K562 (cell line): ENCODE results near the gene IGSF8.

Experiments
- EZH2 ChIP-seq: IDR thresholded peaks from 2 replicates; pipeline ENCODE4 v1.6.1; 2012; ENCODE audit warnings: low read depth, mild to moderate bottlenecking, inconsistent platforms, low read length, borderline replicate concordance
- HDAC2 ChIP-seq: fragments of 450-650 bp; IDR thresholded peaks from 2 replicates; pipeline ENCODE4 v1.6.1; 2016; ENCODE audit warnings: mild to moderate bottlenecking
- SREBF2 ChIP-seq: sonication (generic); formaldehyde crosslinking; IDR thresholded peaks from 2 replicates; pipeline ENCODE4 v1.4.0; 2020; ENCODE audit warnings: mild to moderate bottlenecking, missing genetic modification reagents
- TAF9B ChIP-seq: fragments of 450-650 bp; IDR thresholded peaks from 2 replicates; pipeline ENCODE4 v1.6.1; 2018; ENCODE audit warnings: mild to moderate bottlenecking; ENCODE audit not compliant: partially characterized antibody
- ZBTB7A ChIP-seq: IDR thresholded peaks from 2 replicates; pipeline ENCODE4 v1.6.1; 2011; ENCODE audit warnings: low read depth, mild to moderate bottlenecking, low read length, moderate library complexity, borderline replicate concordance; ENCODE audit not compliant: control insufficient read depth
- ZFX ChIP-seq: sonication (generic); formaldehyde crosslinking; IDR thresholded peaks from 2 replicates; pipeline ENCODE4 v1.8.0; 2022; ENCODE audit warnings: mild to moderate bottlenecking, missing genetic modification reagents, moderate library complexity
- TF ChIP-seq, protein P1 (sequence below): sonication (generic); formaldehyde crosslinking; IDR thresholded peaks from 2 replicates; pipeline ENCODE4 v1.9.0; 2022; ENCODE audit warnings: mild to moderate bottlenecking, missing genetic modification reagents

DNA sequence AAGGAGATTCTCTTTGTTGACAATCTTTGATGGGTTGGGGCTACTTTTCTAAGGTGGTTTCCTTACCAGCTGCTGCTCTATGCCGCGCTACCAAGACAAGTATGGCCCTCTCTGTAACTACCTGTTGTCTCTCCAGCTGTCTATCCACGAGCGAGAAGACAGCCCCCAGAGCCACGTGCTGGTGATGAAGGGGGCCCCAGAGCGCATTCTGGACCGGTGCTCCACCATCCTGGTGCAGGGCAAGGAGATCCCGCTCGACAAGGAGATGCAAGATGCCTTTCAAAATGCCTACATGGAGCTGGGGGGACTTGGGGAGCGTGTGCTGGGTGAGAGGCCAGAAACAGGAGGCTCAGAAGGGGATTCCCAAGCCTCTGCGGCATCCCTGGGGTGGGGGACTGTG is 31.5 kb upstream of the IGSF8 start:
- TF ChIP-seq TAF9B, result no peak
- no peak for TF ChIP-seq ZFX
- TF ChIP-seq EZH2, result no peak
- TF ChIP-seq HDAC2, result no peak
- TF ChIP-seq SREBF2 (CRISPR knock-in tag), result no peak
- TF ChIP-seq, protein P1, sequence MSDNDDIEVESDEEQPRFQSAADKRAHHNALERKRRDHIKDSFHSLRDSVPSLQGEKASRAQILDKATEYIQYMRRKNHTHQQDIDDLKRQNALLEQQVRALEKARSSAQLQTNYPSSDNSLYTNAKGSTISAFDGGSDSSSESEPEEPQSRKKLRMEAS (CRISPR knock-in tag), result no peak
- TF ChIP-seq ZBTB7A, result no peak
